OCI-LY3 (cell line): Measurements from ENCODE around the gene CIAO2B.

Experiments used
- H2AFZ ChIP-seq: fragments of 200-600, 300-600 bp; shearing (Covaris generic); 2 replicates; pipeline ENCODE4 v1.6.0; 2014; ENCODE audit warnings: antibody characterized with exemption, low read depth, low read length
- H3K27ac ChIP-seq: fragments of 200-600, 300-600 bp; sonication (generic); 2 replicates; pipeline ENCODE4 v1.5.1; 2014; ENCODE audit warnings: mild to moderate bottlenecking, low read length, moderate library complexity, mixed read lengths
- H3K27me3 ChIP-seq: fragments of 200-600, 300-600 bp; sonication (generic); 2 replicates; pipeline ENCODE4 v1.6.1; 2014; ENCODE audit warnings: low read depth, low read length, mixed read lengths
- H3K36me3 ChIP-seq: fragments of 200-600, 300-600 bp; sonication (generic); replicated peaks from 2 replicates; pipeline ENCODE3; 2014; ENCODE audit warnings: low read depth, low read length, mixed read lengths
- H3K4me1 ChIP-seq: fragments of 300-600, 200-600 bp; sonication (generic); 2 replicates; pipeline ENCODE4 v1.6.1; 2014; ENCODE audit warnings: low read length, mixed read lengths
- H3K4me2 ChIP-seq: fragments of 200-600, 300-600 bp; sonication (generic); 2 replicates; pipeline ENCODE4 v1.6.1; 2014; ENCODE audit warnings: low read length, mixed read lengths
- H3K4me3 ChIP-seq: fragments of 300-600, 200-600 bp; sonication (generic); 2 replicates; pipeline ENCODE4 v1.5.1; 2014; ENCODE audit warnings: antibody characterized with exemption, mild to moderate bottlenecking, low read length, moderate library complexity
- H3K79me2 ChIP-seq: fragments of 300-600, 200-600 bp; shearing (Covaris generic); 2 replicates; pipeline ENCODE4 v1.6.1; 2014; ENCODE audit warnings: mild to moderate bottlenecking, low read length, mixed read lengths
- H3K9ac ChIP-seq: fragments of 300-600, 200-600 bp; shearing (Covaris generic); 2 replicates; pipeline ENCODE4 v1.6.0; 2014; ENCODE audit warnings: mild to moderate bottlenecking, low read length, moderate library complexity
- H3K9me3 ChIP-seq: fragments of 200-600, 300-600 bp; shearing (Covaris generic); 2 replicates; pipeline ENCODE4 v1.6.1; 2014; ENCODE audit warnings: low read length, mixed read lengths; ENCODE audit not compliant: insufficient read depth
- H4K20me1 ChIP-seq: fragments of 200-600, 300-600 bp; sonication (generic); 2 replicates; pipeline ENCODE4 v1.6.1; 2016; ENCODE audit warnings: low read length, mixed read lengths; ENCODE audit not compliant: insufficient read depth
- CTCF ChIP-seq: fragments of 200-600, 300-600 bp; sonication (generic); IDR thresholded peaks from 2 replicates; pipeline ENCODE4 v1.5.1; 2014; ENCODE audit warnings: antibody characterized with exemption, low read length, low read depth
- EZH2phosphoT487 ChIP-seq: fragments of 200-600 bp; shearing (Covaris generic); IDR thresholded peaks from 2 replicates; pipeline ENCODE4 v1.6.1; 2018; ENCODE audit warnings: antibody characterized with exemption, mixed run types, low read depth

Gene CIAO2B

GRCh38 chr16:66928702-66929388 is 5.4 kb downstream of the CIAO2B start:
- Histone ChIP-seq H2AFZ (no peak overlapping the region), H3K9ac (no peak overlapping the region), H3K27me3 (no peaks in the 10 kb centered on the region), H3K27ac (no peak overlapping the region), H4K20me1 (no peaks in the 10 kb centered on the region), H3K4me3 (no peak overlapping the region), H3K4me2 (no peak overlapping the region), H3K79me2 (peaks cover 17% of the 10 kb centered on the region), H3K9me3 (no peaks in the 10 kb centered on the region), H3K4me1 (peaks cover 25% of the 10 kb centered on the region), H3K36me3 (peaks cover 7% of the 10 kb centered on the region)
- TF ChIP-seq CTCF, result peak; percentile 48
- no peak for TF ChIP-seq EZH2phosphoT487

GRCh38 chr16:66927918-66928649 is 6.1 kb downstream of the CIAO2B start:
- Histone ChIP-seq H3K36me3 (peaks cover 7% of the 10 kb centered on the region), H3K4me3 (no peak overlapping the region), H3K9me3 (no peaks in the 10 kb centered on the region), H3K4me1 (peaks cover 20% of the 10 kb centered on the region), H3K27ac (no peak overlapping the region), H3K4me2 (no peak overlapping the region), H2AFZ (no peak overlapping the region), H3K79me2 (peaks cover 9% of the 10 kb centered on the region), H4K20me1 (no peaks in the 10 kb centered on the region), H3K9ac (no peak overlapping the region), H3K27me3 (no peaks in the 10 kb centered on the region)
- no peak for TF ChIP-seq CTCF

GRCh38 chr16:66926961-66927436 is 7.2 kb downstream of the CIAO2B start:
- Histone ChIP-seq H3K36me3 (peaks cover 3% of the 10 kb centered on the region), H3K79me2 (no peaks in the 10 kb centered on the region), H3K9me3 (no peaks in the 10 kb centered on the region), H3K4me2 (peak overlapping the region; percentile 3; the same call in 1 of the 2 replicates), H3K4me1 (peaks cover 17% of the 10 kb centered on the region), H2AFZ (no peak overlapping the region), H4K20me1 (no peaks in the 10 kb centered on the region), H3K9ac (no peak overlapping the region), H3K27me3 (no peaks in the 10 kb centered on the region), H3K4me3 (no peak overlapping the region), H3K27ac (no peak overlapping the region)
- TF ChIP-seq CTCF (no peak), EZH2phosphoT487 (no peak)

- Histone ChIP-seq H3K79me2 (no peaks in the 10 kb centered on the region), H3K9ac (no peak overlapping the region), H3K4me3 (no peak overlapping the region), H3K36me3 (no peaks in the 10 kb centered on the region), H3K4me2 (peak overlapping the region; percentile 3; the same call in 1 of the 2 replicates), H3K27me3 (no peaks in the 10 kb centered on the region), H2AFZ (no peak overlapping the region), H3K9me3 (no peaks in the 10 kb centered on the region), H3K4me1 (peaks cover 17% of the 10 kb centered on the region), H3K27ac (no peak overlapping the region), H4K20me1 (no peaks in the 10 kb centered on the region)
- no peak for TF ChIP-seq EZH2phosphoT487
- no peak for TF ChIP-seq CTCF
Measured at GRCh38 chr16:66926171-66926947, 7.8 kb downstream of the CIAO2B start.
